Sigmoid colon (tissue), 4 donors: ENCODE results near the gene SLC25A33.

Experiments used
- POLR2A ChIP-seq, 2 donors: fragments of 450-650 bp; IDR thresholded peaks; one replicate each; pipeline ENCODE4 v1.6.1; 2016; ENCODE audit warnings: antibody characterized with exemption in 2 of 2, mild to moderate bottlenecking in 2 of 2, moderate library complexity in 2 of 2
- POLR2AphosphoS5 ChIP-seq, 4 donors: sonication (generic); formaldehyde crosslinking; IDR thresholded peaks; one replicate each; pipeline ENCODE4 v1.6.1; 2017; ENCODE audit warnings: antibody characterized with exemption in 4 of 4

DNA sequence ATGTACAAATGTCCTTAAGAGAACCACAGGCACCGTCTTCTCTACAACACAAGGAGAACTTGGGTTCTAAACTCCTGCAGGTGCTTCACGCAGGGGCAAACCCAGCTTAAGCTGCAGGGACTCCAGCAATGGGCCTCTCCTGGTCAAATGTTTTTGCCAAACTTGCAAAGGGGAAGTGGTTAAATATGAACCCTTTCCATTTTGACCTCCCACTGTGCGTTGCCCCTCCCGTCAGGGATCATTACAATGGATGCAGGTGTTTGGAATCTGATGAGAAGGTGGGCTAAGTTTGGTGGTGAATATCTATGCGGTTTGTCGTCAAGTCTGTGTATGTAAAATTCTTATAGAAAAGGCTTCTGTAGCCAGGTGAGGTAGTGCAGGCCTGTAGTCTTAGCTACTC is 29.1 kb upstream of the SLC25A33 start:
- TF ChIP-seq POLR2A (IDR thresholded peaks at IDR 0.05) (no peak), POLR2AphosphoS5 (IDR thresholded peaks at IDR 0.05) (no peak)
